HCT116 (cell line): ENCODE measurements around the gene SMTNL1. TPM values are rescaled to one million over a fixed set of nuclear protein-coding genes. Genes with fewer than 3 reads are reported as not detected.

Experiments used
- ATAC-seq: fragments of 200-7000 bp; cut with Tn5 transposase; 2 replicates; pipeline ENCODE4 v1.9.1; 2020; ENCODE audit warnings: mild to moderate bottlenecking, moderate library complexity
- BruUV-seq: library from RNA; stranded (reverse); fragments of 400-500 nt; replicated peaks from 2 replicates; lab custom pipeline; 2021; lab: Mats Ljungman, UMichigan
- CTCF ChIA-PET: fragments of 300-600 bp; sonication (Branson Sonifier 250); formaldehyde crosslinking; loops from one replicate; lab custom pipeline; 2021; ENCODE audit warnings: antibody characterized with exemption; lab: Charles Lee
- POLR2A ChIA-PET: fragments of 300-600, 350-600 bp; sonication (Branson Sonifier 250); formaldehyde crosslinking; loops from one replicate; lab custom pipeline; 2021; ENCODE audit warnings: antibody characterized with exemption; lab: Charles Lee
- RAD21 ChIA-PET, 2 experiments: fragments of 300-600 bp; sonication (Branson Sonifier 250); formaldehyde crosslinking; loops; one replicate each; lab custom pipeline; 2023; ENCODE audit warnings: low total read pairs in 2 of 2; ENCODE audit not compliant: uncharacterized antibody in 2 of 2, unreplicated experiment in 2 of 2, low non-redundant PET in 1 of 2; lab: Charles Lee
- DNase-seq: peaks from one replicate; pipeline ENCODE4 v3.0.0-alpha.2; 2010; ENCODE audit warnings: low read depth, low spot score
- H2AFZ ChIP-seq: fragments of 200-600 bp; shearing (Covaris generic), sonication (generic); 2 replicates; pipeline ENCODE4 v1.6.1; 2017; ENCODE audit warnings: low read depth, mixed run types, mixed read lengths, antibody characterized with exemption, low read length; ENCODE audit not compliant: poor library complexity, severe bottlenecking
- H3K27ac ChIP-seq: 2 replicates; pipeline ENCODE4 v1.5.1; 2012; ENCODE audit warnings: low read depth, low read length
- H3K27me3 ChIP-seq: fragments of 200-600 bp; sonication (generic); 2 replicates; pipeline ENCODE4 v1.6.1; 2016; ENCODE audit warnings: mixed run types, low read length, mixed read lengths; ENCODE audit not compliant: insufficient read depth
- H3K36me3 ChIP-seq, 2 experiments: fragments of 200-500 bp in 1 of 2; fragments of 200-600 bp in 1 of 2; sonication (Bioruptor generic) in 1 of 2; sonication (generic) in 1 of 2; 2 replicates each; pipeline versions ENCODE4 v1.5.1 to v1.6.1; 2014 to 2016; ENCODE audit warnings: low read length in 2 of 2, inconsistent platforms in 1 of 2, mixed read lengths in 1 of 2, mixed run types in 1 of 2; ENCODE audit not compliant: insufficient read depth in 2 of 2, control insufficient read depth in 1 of 2
- H3K4me1 ChIP-seq, 2 experiments: fragments of 200-600 bp in 1 of 2; sonication (generic) in 1 of 2; 2 replicates each; pipeline versions ENCODE4 v1.5.1 to v1.6.1; 2012 to 2017; ENCODE audit warnings: low read length in 2 of 2, inconsistent platforms in 1 of 2, mild to moderate bottlenecking in 1 of 2, mixed read lengths in 1 of 2, mixed run types in 1 of 2, moderate library complexity in 1 of 2; ENCODE audit not compliant: insufficient read depth in 2 of 2, control insufficient read depth in 1 of 2
- H3K4me2 ChIP-seq: fragments of 200-600 bp; sonication (generic); 2 replicates; pipeline ENCODE4 v1.6.1; 2017; ENCODE audit warnings: mixed run types, low read length, mixed read lengths
- H3K4me3 ChIP-seq, 2 experiments: fragments of 200-600 bp in 1 of 2; sonication (generic) in 1 of 2; replicated peaks in 1 of 2; 2 replicates each; pipeline ENCODE4 v1.5.1; 2011 to 2016; ENCODE audit warnings: low read length in 2 of 2, control low read depth in 1 of 2, low read depth in 1 of 2, mild to moderate bottlenecking in 1 of 2, mixed read lengths in 1 of 2, mixed run types in 1 of 2
- H3K79me2 ChIP-seq: fragments of 200-600 bp; sonication (generic); 2 replicates; pipeline ENCODE4 v1.6.1; 2017; ENCODE audit warnings: mild to moderate bottlenecking, mixed run types, low read length, moderate library complexity, mixed read lengths; ENCODE audit not compliant: insufficient read depth
- H3K9ac ChIP-seq: fragments of 200-600 bp; sonication (generic); 2 replicates; pipeline ENCODE4 v1.6.1; 2016; ENCODE audit warnings: low read length, mixed read lengths
- H3K9me2 ChIP-seq: fragments of 200-600 bp; sonication (generic), shearing (Covaris generic); 2 replicates; pipeline ENCODE4 v1.6.1; 2017; ENCODE audit warnings: mixed run types, mild to moderate bottlenecking, moderate library complexity; ENCODE audit not compliant: insufficient read depth
- H3K9me3 ChIP-seq, 2 experiments: fragments of 200-500 bp in 1 of 2; fragments of 200-600 bp in 1 of 2; sonication (Bioruptor generic) in 1 of 2; sonication (generic) in 1 of 2; 2 replicates each; pipeline ENCODE4 v1.6.1; 2014 to 2017; ENCODE audit warnings: low read length in 2 of 2, mixed read lengths in 2 of 2, inconsistent platforms in 1 of 2, low read depth in 1 of 2, mild to moderate bottlenecking in 1 of 2, mixed run types in 1 of 2, moderate library complexity in 1 of 2; ENCODE audit not compliant: control insufficient read depth in 1 of 2, insufficient read depth in 1 of 2
- H4K20me1 ChIP-seq: fragments of 200-600 bp; sonication (generic), shearing (Covaris generic); 2 replicates; pipeline ENCODE4 v1.6.1; 2017; ENCODE audit warnings: mixed run types, mild to moderate bottlenecking, moderate library complexity; ENCODE audit not compliant: insufficient read depth
- ATF3 ChIP-seq: IDR thresholded peaks from 2 replicates; pipeline ENCODE4 v1.6.1; 2012
- CEBPB ChIP-seq: IDR thresholded peaks from 2 replicates; pipeline ENCODE4 v1.6.1; 2012; ENCODE audit warnings: low read depth
- EGR1 ChIP-seq: IDR thresholded peaks from 2 replicates; pipeline ENCODE4 v1.6.1; 2012; ENCODE audit warnings: low read depth
- EZH2phosphoT487 ChIP-seq: fragments of 200-600 bp; IDR thresholded peaks from 2 replicates; pipeline ENCODE4 v1.6.1; 2018; ENCODE audit warnings: antibody characterized with exemption, borderline replicate concordance
- FOSL1 ChIP-seq: IDR thresholded peaks from 2 replicates; pipeline ENCODE4 v1.6.1; 2012; ENCODE audit warnings: low read depth
- JUND ChIP-seq: IDR thresholded peaks from 2 replicates; pipeline ENCODE4 v1.6.1; 2012
- POLR2A ChIP-seq: IDR thresholded peaks from 2 replicates; pipeline ENCODE4 v1.7.0; 2011; ENCODE audit warnings: borderline replicate concordance; ENCODE audit not compliant: insufficient read depth, insufficient read length; ENCODE audit errors: extremely low read depth
- POLR2AphosphoS5 ChIP-seq: IDR thresholded peaks from 2 replicates; pipeline ENCODE4 v1.6.1; 2011; ENCODE audit warnings: mild to moderate bottlenecking, low read depth, low read length, moderate library complexity
- SIN3A ChIP-seq: IDR thresholded peaks from 2 replicates; pipeline ENCODE4 v1.6.1; 2012; ENCODE audit warnings: low read depth
- YY1 ChIP-seq: IDR thresholded peaks from 2 replicates; pipeline ENCODE4 v1.6.1; 2011; ENCODE audit warnings: low read length, low read depth, moderate library complexity, mild to moderate bottlenecking; ENCODE audit not compliant: insufficient replicate concordance; ENCODE audit errors: extremely low read depth
- intact Hi-C: fragments of 100-400 bp; cut with micrococcal nuclease; formaldehyde crosslinking; loops from 2 replicates; pipeline ENCODE4 v1.10.0; 2022
- total RNA-seq: library from RNA; stranded (reverse); gene quantifications from one replicate; pipeline ENCODE4 v1.2.1, GENCODE V29; 2021; ENCODE audit not compliant: unreplicated experiment

Gene SMTNL1
- total RNA-seq, 1 experiment from 2014 or later = not detected

- Histone ChIP-seq H3K36me3 (no peaks in the 10 kb centered on the region), H3K4me1 (peaks cover 0 to 8% of the 10 kb centered on the region in 2 experiments; a peak in 2 of 4 replicates), H3K9ac (no peak overlapping the region), H3K4me3 (peak overlapping the region; percentile 19 to 26), H3K9me3 (no peaks in the 10 kb centered on the region), H2AFZ (no peak overlapping the region), H3K27ac (no peak overlapping the region), H3K9me2 (no peaks in the 10 kb centered on the region)
- no TSS peak for BruUV-seq
- DNase-seq (no peak), ATAC-seq (peak; percentile 85)
- intact Hi-C loops = no loop called here
- TF ChIP-seq EZH2phosphoT487 (no peak), ATF3 (no peak)
- TF ChIP-seq, all 23 proteins: peak for 0
- POLR2A ChIA-PET = interaction anchor here (0.6 kb wide), 1 partner anchor 29 kb away, joined by 4 read pairs; no protein-coding TSS in a partner anchor
- RAD21 ChIA-PET = no interaction called here
- Histone ChIP-seq H3K27me3 (no peaks in the 10 kb centered on the region), H4K20me1 (no peaks in the 10 kb centered on the region), H3K79me2 (no peaks in the 10 kb centered on the region), H3K4me2 (peak overlapping the region; percentile 57)
- CTCF ChIA-PET = no interaction called here
Observed at GRCh38 chr11:57597916-57598830, 60.8 kb downstream of the SMTNL1 start.

GRCh38 chr11:57598831-57599155, 61.4 kb downstream of the SMTNL1 start:
- no peaks in the 10 kb centered on the region for H3K9me2 ChIP-seq
- H3K4me2 ChIP-seq = no peak overlapping the region; the same call in 1 of the 2 replicates
- no peak overlapping the region for H3K9ac ChIP-seq
- no TSS peak for BruUV-seq
- ATAC-seq (no peak), DNase-seq (no peak)
- no peaks in the 10 kb centered on the region for H3K79me2 ChIP-seq
- H3K36me3 ChIP-seq = no peaks in the 10 kb centered on the region
- intact Hi-C loops = no loop called here
- no peaks in the 10 kb centered on the region for H4K20me1 ChIP-seq
- RAD21 ChIA-PET = no interaction called here
- POLR2A ChIA-PET = no interaction called here
- no peak overlapping the region for H3K27ac ChIP-seq
- H2AFZ ChIP-seq = no peak overlapping the region
- no peaks in the 10 kb centered on the region for H3K9me3 ChIP-seq
- H3K27me3 ChIP-seq = no peaks in the 10 kb centered on the region
- H3K4me1 ChIP-seq = peaks cover 0 to 10% of the 10 kb centered on the region in 2 experiments; a peak in 2 of 4 replicates
- no peak for TF ChIP-seq JUND
- no peak for TF ChIP-seq POLR2A
- TF ChIP-seq EZH2phosphoT487 = no peak
- TF ChIP-seq SIN3A = no peak
- TF ChIP-seq CEBPB = no peak
- no peak for TF ChIP-seq FOSL1
- no peak for TF ChIP-seq POLR2AphosphoS5
- TF ChIP-seq YY1 = no peak
- no peak for TF ChIP-seq EGR1
- no peak overlapping the region for H3K4me3 ChIP-seq
- CTCF ChIA-PET = no interaction called here
